ENCODE measurements around the gene EXOC4. TPM values are rescaled to one million over a fixed set of nuclear protein-coding genes. Genes with fewer than 3 reads are reported as not detected.

Gene EXOC4
- total RNA-seq, 3 donors from 2014 or later = 23.9 to 30.4 (median 26.0) TPM

- no peaks in the 10 kb centered on the region for H3K9me3 Mint-ChIP-seq
- no peak overlapping the region for H3K4me3 Mint-ChIP-seq
- no peaks in the 10 kb centered on the region for H3K27me3 Mint-ChIP-seq (ENCODE audit: low read depth)
- H3K4me1 Mint-ChIP-seq (ENCODE audit: low read depth) = no peaks in the 10 kb centered on the region
- peaks cover 5% of the 10 kb centered on the region for H3K36me3 Mint-ChIP-seq (ENCODE audit: insufficient read depth)
- ATAC-seq (no peak), DNase-seq (no peak)
Measured at GRCh38 chr7:133650069-133650468, 397.2 kb downstream of the EXOC4 start.

DNA sequence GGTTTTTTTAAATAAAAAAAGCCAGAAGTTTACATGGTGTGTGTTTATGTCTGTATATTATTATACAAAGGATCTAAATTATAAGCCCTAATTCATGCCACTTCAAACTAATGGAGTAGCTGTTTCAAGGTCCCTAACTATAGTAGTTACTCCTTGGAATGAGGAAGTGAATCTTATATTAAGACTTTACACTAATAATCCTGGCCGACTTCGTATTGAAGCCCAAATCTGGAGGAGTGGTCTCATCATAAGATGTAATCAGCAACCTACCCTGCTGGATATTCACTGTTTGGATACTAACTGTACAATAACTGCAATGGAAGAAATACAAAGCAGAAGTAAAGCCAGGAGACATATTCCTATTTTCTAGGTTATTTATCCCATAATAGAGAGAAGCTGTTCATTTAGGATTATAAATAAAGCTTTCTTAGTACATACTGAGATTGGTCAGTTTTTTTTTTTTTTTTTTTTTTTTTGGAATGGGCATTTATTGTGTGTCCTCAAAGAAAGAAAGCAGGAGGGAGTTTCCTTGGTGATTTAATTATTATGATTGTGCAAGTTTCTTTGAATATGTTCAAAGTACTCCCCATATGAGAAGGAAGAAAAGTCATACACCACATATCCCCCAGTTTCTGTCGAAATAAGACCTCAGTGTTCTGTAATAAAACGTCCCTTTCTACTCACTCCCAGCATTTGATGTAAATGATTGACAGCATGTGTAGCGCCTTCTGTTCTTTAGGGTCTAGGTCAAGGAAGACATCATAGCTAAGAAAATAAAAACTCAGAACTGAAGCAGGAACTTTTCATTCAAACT, 397.8 kb downstream of the EXOC4 start:
- DNase-seq (no peak), ATAC-seq (no peak)
- H3K4me1 Mint-ChIP-seq (ENCODE audit: low read depth) = no peaks in the 10 kb centered on the region
- no peaks in the 10 kb centered on the region for H3K9me3 Mint-ChIP-seq
- H3K36me3 Mint-ChIP-seq (ENCODE audit: insufficient read depth) = peaks cover 2% of the 10 kb centered on the region
- no peak overlapping the region for H3K4me3 Mint-ChIP-seq
- no peaks in the 10 kb centered on the region for H3K27me3 Mint-ChIP-seq (ENCODE audit: low read depth)

- Mint-ChIP-seq H3K36me3 (ENCODE audit: insufficient read depth) (no peaks in the 10 kb centered on the region), H3K4me1 (ENCODE audit: low read depth) (no peaks in the 10 kb centered on the region), H3K27me3 (ENCODE audit: low read depth) (no peaks in the 10 kb centered on the region), H3K4me3 (no peak overlapping the region), H3K9me3 (no peaks in the 10 kb centered on the region)
- ATAC-seq = no peak
- DNase-seq = no peak
Measured at GRCh38 chr7:133652547-133652946, 399.7 kb downstream of the EXOC4 start.

GRCh38 chr7:133654547-133654946, 401.7 kb downstream of the EXOC4 start:
- DNase-seq (no peak), ATAC-seq (no peak)
- H3K27me3 Mint-ChIP-seq (ENCODE audit: low read depth) = no peaks in the 10 kb centered on the region
- H3K9me3 Mint-ChIP-seq = no peaks in the 10 kb centered on the region
- no peak overlapping the region for H3K4me3 Mint-ChIP-seq
- no peaks in the 10 kb centered on the region for H3K4me1 Mint-ChIP-seq (ENCODE audit: low read depth)
- H3K36me3 Mint-ChIP-seq (ENCODE audit: insufficient read depth) = peaks cover under 1% of the 10 kb centered on the region

- Mint-ChIP-seq H3K9me3 (no peaks in the 10 kb centered on the region), H3K4me3 (no peak overlapping the region), H3K4me1 (ENCODE audit: low read depth) (peaks cover 1% of the 10 kb centered on the region), H3K27me3 (ENCODE audit: low read depth) (no peaks in the 10 kb centered on the region), H3K36me3 (ENCODE audit: insufficient read depth) (peaks cover 31% of the 10 kb centered on the region)
- no peak for ATAC-seq
- DNase-seq = no peak
Measured at GRCh38 chr7:133662276-133662675, 409.4 kb downstream of the EXOC4 start.

DNA sequence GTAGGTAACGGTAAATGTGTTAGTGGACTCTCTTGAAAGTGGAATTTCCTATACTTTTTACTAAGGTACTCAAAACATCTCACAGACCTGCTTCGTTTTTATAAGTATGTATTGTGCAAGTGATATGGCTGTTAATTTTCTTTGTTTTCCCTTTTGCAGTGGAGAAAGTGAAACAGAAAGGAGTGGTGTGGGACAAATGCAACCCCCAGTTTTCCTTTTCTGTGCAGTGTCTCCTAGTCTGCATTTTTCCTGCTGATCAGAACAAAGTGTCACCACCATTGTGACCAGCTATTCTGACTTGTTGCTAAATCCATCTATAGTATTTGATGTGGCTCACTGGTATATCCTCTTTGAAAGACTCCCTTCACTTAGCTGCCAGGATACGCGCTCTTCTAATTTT, 410.0 kb downstream of the EXOC4 start:
- no peaks in the 10 kb centered on the region for H3K9me3 Mint-ChIP-seq
- DNase-seq (no peak), ATAC-seq (no peak)
- H3K36me3 Mint-ChIP-seq (ENCODE audit: insufficient read depth) = peaks cover 32% of the 10 kb centered on the region
- peaks cover 1% of the 10 kb centered on the region for H3K4me1 Mint-ChIP-seq (ENCODE audit: low read depth)
- no peaks in the 10 kb centered on the region for H3K27me3 Mint-ChIP-seq (ENCODE audit: low read depth)
- H3K4me3 Mint-ChIP-seq = no peak overlapping the region

DNA sequence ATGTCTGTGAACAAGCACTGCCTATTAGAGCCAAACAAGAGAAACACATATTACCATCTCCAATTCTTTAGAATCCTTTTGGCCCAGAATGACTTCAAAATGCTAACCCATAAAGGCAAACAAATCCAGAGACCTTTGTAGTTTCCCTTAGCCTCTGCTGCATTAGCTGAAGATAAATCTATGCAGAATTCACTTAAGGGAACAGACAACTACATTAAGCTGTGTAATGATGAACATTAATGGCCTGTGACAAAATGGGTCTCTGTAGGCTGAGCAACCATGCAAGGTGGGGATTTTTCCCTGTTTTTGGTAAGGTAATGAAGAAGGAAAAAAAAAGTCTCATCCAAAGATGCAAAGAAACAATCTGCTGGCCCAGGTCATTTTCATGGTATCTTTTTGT, 411.6 kb downstream of the EXOC4 start:
- no peak for DNase-seq
- no peak overlapping the region for H3K4me3 Mint-ChIP-seq
- H3K4me1 Mint-ChIP-seq (ENCODE audit: low read depth) = peaks cover 1% of the 10 kb centered on the region
- ATAC-seq = no peak
- no peaks in the 10 kb centered on the region for H3K9me3 Mint-ChIP-seq
- no peaks in the 10 kb centered on the region for H3K27me3 Mint-ChIP-seq (ENCODE audit: low read depth)
- peaks cover 34% of the 10 kb centered on the region for H3K36me3 Mint-ChIP-seq (ENCODE audit: insufficient read depth)

DNA sequence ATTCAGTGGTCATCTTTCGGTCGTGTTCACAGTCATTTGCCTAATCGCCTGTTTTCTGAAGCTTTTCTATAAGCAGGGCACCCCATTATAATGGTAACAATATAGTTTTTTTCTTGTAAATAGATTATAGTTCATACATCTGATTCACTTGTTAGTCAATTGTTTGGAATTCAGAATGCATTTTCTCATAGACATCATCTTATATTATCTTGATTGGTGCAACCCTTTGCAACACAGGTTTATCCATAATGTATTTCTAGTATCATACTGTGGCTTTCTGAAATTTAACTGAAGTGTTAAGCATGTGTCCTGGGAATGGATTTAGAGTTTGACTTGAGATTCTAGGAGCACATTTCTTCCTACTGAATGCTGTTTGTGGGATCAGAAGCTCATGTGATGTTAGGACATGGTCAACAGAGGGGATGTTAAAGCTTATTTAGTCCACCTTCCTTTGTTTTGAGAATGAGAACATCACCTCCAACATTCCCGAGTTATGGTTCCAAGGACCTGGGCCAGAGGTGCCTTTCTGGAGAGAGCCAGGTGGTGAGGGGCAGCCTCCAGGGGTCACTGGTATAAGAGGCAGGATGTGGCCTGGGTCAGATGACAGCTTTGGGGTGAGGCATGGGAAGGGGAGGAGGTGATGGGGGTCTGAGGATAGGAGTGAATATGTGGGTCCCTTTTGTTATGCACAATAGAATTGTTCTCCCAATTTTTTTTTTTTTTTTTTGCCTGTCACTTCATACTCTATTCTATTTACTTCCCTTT, 415.6 kb downstream of the EXOC4 start:
- DNase-seq (no peak), ATAC-seq (no peak)
- Mint-ChIP-seq H3K4me1 (ENCODE audit: low read depth) (no peaks in the 10 kb centered on the region), H3K36me3 (ENCODE audit: insufficient read depth) (peaks cover 23% of the 10 kb centered on the region), H3K27me3 (ENCODE audit: low read depth) (no peaks in the 10 kb centered on the region), H3K9me3 (no peaks in the 10 kb centered on the region), H3K4me3 (no peak overlapping the region)

GRCh38 chr7:133669061-133669455, 416.2 kb downstream of the EXOC4 start:
- Mint-ChIP-seq H3K4me1 (ENCODE audit: low read depth) (no peaks in the 10 kb centered on the region), H3K36me3 (ENCODE audit: insufficient read depth) (peaks cover 17% of the 10 kb centered on the region), H3K27me3 (ENCODE audit: low read depth) (no peaks in the 10 kb centered on the region), H3K4me3 (no peak overlapping the region), H3K9me3 (no peaks in the 10 kb centered on the region)
- no peak for ATAC-seq
- DNase-seq = no peak

DNA sequence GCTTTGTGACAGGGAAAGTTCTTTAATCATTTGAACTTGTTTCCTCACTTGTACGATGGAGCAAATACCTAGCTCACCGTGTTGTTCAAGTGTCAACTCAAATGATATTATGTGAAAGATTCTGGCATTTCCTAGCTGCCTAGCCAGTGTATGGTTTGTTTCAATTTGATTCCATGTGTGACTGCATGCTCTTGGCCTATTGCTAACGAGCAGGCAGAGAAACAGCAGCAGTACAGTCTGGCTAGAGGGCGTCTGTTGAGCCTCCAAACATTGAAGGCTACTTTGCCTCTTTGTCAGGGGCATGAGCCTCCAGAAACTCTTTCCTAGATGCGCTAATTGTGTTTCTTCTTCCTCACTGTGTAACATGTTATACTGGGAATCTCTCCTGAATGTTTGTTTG, 417.4 kb downstream of the EXOC4 start:
- no peak for DNase-seq
- ATAC-seq = no peak
- Mint-ChIP-seq H3K4me1 (ENCODE audit: low read depth) (no peaks in the 10 kb centered on the region), H3K27me3 (ENCODE audit: low read depth) (no peaks in the 10 kb centered on the region), H3K9me3 (no peaks in the 10 kb centered on the region), H3K4me3 (no peak overlapping the region), H3K36me3 (ENCODE audit: insufficient read depth) (peaks cover 14% of the 10 kb centered on the region)

DNA sequence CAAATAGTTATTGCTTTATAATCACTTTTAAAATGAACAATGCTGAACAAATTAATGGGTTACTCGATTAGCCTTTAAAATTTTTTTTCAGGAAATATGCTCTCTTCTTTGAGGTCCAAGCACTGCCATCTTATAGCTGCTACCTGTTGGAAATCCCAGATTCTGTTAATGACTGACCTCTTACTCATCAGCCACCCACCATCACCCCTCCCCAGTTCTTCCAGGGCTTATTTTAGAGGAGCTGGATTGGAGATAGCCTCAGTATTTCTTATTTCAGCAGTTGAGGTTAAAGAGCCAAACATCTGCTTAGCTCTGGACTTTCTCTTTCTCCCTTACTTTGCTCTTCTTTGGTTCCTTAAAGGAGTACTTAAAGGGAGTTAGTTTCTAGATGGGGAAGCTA, 420.0 kb downstream of the EXOC4 start:
- H3K27me3 Mint-ChIP-seq (ENCODE audit: low read depth) = no peaks in the 10 kb centered on the region
- H3K4me1 Mint-ChIP-seq (ENCODE audit: low read depth) = no peaks in the 10 kb centered on the region
- no peak overlapping the region for H3K4me3 Mint-ChIP-seq
- no peak for DNase-seq
- ATAC-seq = no peak
- peaks cover 9% of the 10 kb centered on the region for H3K36me3 Mint-ChIP-seq (ENCODE audit: insufficient read depth)
- H3K9me3 Mint-ChIP-seq = no peaks in the 10 kb centered on the region

DNA sequence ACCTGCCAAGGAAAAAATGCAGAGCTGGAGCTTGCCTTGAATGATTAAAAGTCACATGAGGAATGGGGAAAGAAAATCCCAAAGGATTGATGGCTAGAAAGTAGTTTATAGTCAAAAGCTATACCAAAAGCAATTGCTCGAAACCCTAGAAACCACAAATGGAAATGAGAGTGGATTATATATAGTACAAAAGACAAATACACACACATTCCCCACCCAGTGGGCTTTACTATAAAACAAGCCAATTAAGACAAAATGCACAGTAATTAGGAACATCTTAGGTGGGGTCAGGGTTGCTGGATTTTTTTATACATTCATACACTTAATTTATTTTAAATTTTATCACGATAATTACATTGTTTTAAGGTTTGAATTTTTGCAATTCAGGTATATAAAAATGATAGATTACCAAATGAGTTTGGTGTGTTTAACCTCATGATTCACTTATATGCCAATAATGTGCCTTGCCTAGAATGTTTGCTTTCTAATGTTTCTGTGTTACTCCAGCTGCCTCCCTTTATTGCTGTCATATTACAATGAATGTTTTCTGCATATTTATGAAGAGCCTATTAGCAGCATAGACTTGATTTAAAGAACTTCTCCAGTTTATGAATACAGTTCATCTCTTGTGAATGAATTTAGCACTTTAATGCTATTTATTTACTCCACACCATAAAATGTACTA, 421.3 kb downstream of the EXOC4 start:
- peaks cover 8% of the 10 kb centered on the region for H3K36me3 Mint-ChIP-seq (ENCODE audit: insufficient read depth)
- ATAC-seq (no peak), DNase-seq (no peak)
- H3K4me1 Mint-ChIP-seq (ENCODE audit: low read depth) = no peaks in the 10 kb centered on the region
- H3K27me3 Mint-ChIP-seq (ENCODE audit: low read depth) = no peaks in the 10 kb centered on the region
- H3K4me3 Mint-ChIP-seq = no peak overlapping the region
- no peaks in the 10 kb centered on the region for H3K9me3 Mint-ChIP-seq

GRCh38 chr7:133675510-133676218, 422.8 kb downstream of the EXOC4 start:
- no peak overlapping the region for H3K4me3 Mint-ChIP-seq
- peaks cover 11% of the 10 kb centered on the region for H3K36me3 Mint-ChIP-seq (ENCODE audit: insufficient read depth)
- no peak for ATAC-seq
- H3K27me3 Mint-ChIP-seq (ENCODE audit: low read depth) = no peaks in the 10 kb centered on the region
- no peaks in the 10 kb centered on the region for H3K4me1 Mint-ChIP-seq (ENCODE audit: low read depth)
- no peaks in the 10 kb centered on the region for H3K9me3 Mint-ChIP-seq
- DNase-seq = no peak

GRCh38 chr7:133676805-133677370, 424.0 kb downstream of the EXOC4 start:
- no peaks in the 10 kb centered on the region for H3K27me3 Mint-ChIP-seq (ENCODE audit: low read depth)
- H3K9me3 Mint-ChIP-seq = no peaks in the 10 kb centered on the region
- ATAC-seq (no peak), DNase-seq (no peak)
- peaks cover 8% of the 10 kb centered on the region for H3K36me3 Mint-ChIP-seq (ENCODE audit: insufficient read depth)
- no peaks in the 10 kb centered on the region for H3K4me1 Mint-ChIP-seq (ENCODE audit: low read depth)
- no peak overlapping the region for H3K4me3 Mint-ChIP-seq

Data from activated T-cell treated with anti-CD3 and anti-CD28 coated beads, Interleukin-2, amount 50 U/mL, for 4 hours (primary cell).